HAP-1 (cell line): ENCODE results near the gene SLC39A11.

Source experiments
- DNase-seq, 2 experiments: peaks; one replicate each; pipeline ENCODE4 v3.0.0-alpha.2; 2016 to 2020; ENCODE audit warnings: low spot score in 2 of 2
- H3K27me3 ChIP-seq: fragments of 250-450 bp; sonication (Bioruptor Pico); 2 replicates; pipeline ENCODE4 v1.5.1; 2020; ENCODE audit warnings: low read depth, mild to moderate bottlenecking, moderate library complexity
- H3K36me3 ChIP-seq: fragments of 250-450 bp; sonication (Bioruptor Pico); replicated peaks from 2 replicates; pipeline ENCODE4 v1.5.1; 2020; ENCODE audit warnings: mild to moderate bottlenecking
- H3K4me1 ChIP-seq: fragments of 250-450 bp; sonication (Bioruptor Pico); 2 replicates; pipeline ENCODE4 v1.5.1; 2020; ENCODE audit warnings: mild to moderate bottlenecking
- H3K4me3 ChIP-seq: fragments of 250-450 bp; sonication (Bioruptor Pico); 2 replicates; pipeline ENCODE4 v1.5.1; 2020; ENCODE audit warnings: mild to moderate bottlenecking, moderate library complexity
- H3K9me3 ChIP-seq: fragments of 250-450 bp; sonication (Bioruptor Pico); 2 replicates; pipeline ENCODE4 v1.5.1; 2020; ENCODE audit warnings: mild to moderate bottlenecking, moderate library complexity
- in situ Hi-C: fragments of 300-500 bp; cut with MboI; formaldehyde crosslinking; loops from 3 replicates; pipeline ENCODE4 v1.14.3; 2020; ENCODE audit warnings: low sequenced_read_pairs, inconsistent platforms, mixed read lengths

The SLC39A11 gene

GRCh38 chr17:72605543-72605942, 486.9 kb downstream of the SLC39A11 start:
- H3K27me3 ChIP-seq, result no peaks in the 10 kb centered on the region
- no peak for DNase-seq
- no peaks in the 10 kb centered on the region for H3K9me3 ChIP-seq
- in situ Hi-C loops, result no loop called here
- no peaks in the 10 kb centered on the region for H3K36me3 ChIP-seq
- no peaks in the 10 kb centered on the region for H3K4me1 ChIP-seq
- no peak overlapping the region for H3K4me3 ChIP-seq

DNA sequence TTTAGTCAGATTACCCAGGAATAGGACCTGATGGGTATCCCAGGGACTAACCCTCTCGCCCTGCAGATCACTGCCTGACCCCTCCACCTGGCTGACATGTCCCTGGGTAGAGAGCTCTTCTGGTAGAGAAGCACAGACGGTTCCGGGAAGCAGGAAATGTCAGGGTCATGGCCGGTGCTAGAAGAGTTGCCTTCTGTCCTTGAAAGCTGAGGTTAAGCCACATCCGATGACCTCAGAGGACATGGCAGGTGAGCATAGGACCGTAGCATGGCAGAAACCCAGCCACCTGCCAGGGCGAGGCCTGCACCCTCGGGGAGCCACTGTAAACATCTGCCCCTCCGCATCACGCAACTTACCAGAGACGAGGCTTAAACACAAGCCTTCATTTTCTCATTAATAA, 488.0 kb downstream of the SLC39A11 start:
- H3K36me3 ChIP-seq, result no peaks in the 10 kb centered on the region
- in situ Hi-C loops, result no loop called here
- no peak for DNase-seq
- no peaks in the 10 kb centered on the region for H3K9me3 ChIP-seq
- H3K4me1 ChIP-seq, result no peaks in the 10 kb centered on the region
- H3K27me3 ChIP-seq, result no peaks in the 10 kb centered on the region
- no peak overlapping the region for H3K4me3 ChIP-seq

DNA sequence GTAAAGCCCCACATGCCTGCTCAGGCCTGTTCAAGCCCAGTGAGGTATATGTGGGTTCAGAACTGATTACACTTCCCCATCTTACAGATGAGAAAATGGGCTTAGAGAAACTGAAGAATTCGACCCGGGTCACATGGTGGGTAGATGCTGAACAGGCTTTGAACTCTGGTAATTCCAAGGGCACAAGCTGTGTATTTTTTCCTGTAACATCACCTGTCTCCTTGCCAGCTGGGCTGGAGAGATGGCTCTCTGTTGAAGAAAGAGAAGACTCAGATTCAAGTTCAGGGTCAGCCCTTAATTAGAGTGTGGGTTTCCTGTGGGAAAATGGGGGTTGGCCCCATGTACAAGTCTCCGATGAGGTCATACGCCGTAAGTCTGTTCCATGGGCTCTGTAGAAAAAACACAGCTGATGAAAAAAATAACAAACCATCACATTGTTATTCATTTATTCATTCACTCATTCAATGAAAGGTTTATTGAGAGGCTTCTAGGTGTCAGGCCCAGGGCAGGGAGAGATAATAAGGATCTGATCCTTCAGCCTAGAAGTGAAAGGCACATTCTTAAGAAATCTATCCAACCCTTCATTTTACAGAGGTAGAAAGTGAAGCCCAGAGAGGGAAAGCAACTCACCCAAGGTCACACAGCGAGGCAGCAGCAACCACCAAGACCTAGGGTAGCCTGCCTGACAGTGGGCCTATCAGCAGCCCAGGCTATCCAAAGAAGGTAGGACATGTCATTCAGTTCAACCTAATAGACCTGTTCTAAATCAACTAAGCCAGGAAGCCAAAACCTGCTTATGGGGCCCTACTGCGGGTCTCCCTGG, 488.9 kb downstream of the SLC39A11 start:
- in situ Hi-C loops, result no loop called here
- Histone ChIP-seq H3K9me3 (no peaks in the 10 kb centered on the region), H3K4me1 (no peaks in the 10 kb centered on the region), H3K27me3 (no peaks in the 10 kb centered on the region), H3K4me3 (no peak overlapping the region), H3K36me3 (no peaks in the 10 kb centered on the region)
- DNase-seq, result no peak

GRCh38 chr17:72602517-72603419, 489.7 kb downstream of the SLC39A11 start:
- no peaks in the 10 kb centered on the region for H3K27me3 ChIP-seq
- no peaks in the 10 kb centered on the region for H3K9me3 ChIP-seq
- H3K4me1 ChIP-seq, result no peaks in the 10 kb centered on the region
- DNase-seq, result peak; percentile 37 to 53
- in situ Hi-C loops, result no loop called here
- H3K36me3 ChIP-seq, result no peaks in the 10 kb centered on the region
- no peak overlapping the region for H3K4me3 ChIP-seq

DNA sequence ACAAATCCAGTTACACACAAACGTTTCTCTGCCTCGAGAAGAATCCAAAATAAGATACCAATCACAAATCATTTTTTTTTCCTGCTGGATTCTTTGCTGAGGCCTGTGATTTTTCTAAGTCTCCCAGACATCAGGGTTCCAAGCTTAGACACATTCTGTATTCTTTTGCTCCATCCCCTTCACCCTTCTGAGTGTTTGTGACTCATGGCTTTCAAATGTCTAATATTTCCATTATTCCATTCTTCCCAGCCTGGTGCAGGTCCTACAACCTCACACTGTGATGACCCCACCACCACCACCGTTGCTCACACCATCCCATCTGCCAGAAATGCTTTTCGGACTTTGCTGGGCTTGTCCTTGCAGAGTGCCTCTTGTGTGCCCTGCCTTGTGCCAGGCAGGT, 491.6 kb downstream of the SLC39A11 start:
- in situ Hi-C loops, result no loop called here
- DNase-seq, result no peak

DNA sequence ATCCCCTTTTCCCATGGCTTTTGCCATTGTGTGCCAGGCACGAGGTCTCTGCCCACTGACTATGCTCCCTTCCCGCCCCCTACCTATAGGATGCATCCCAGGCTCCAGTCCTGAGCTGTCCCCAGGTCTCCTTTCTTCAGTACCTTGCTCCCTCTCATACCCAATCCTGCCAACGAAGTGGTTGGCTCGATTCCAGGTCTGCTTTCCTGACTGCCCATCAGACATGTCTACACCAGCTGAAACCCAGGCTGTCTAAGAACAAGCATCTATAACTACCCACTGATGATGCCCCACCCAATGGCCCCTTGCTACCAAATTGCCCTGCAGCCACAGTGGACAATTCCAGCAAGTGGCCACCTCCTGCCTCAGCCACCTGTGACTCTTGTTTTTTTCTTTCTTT, 492.6 kb downstream of the SLC39A11 start:
- H3K4me1 ChIP-seq, result no peaks in the 10 kb centered on the region
- no peaks in the 10 kb centered on the region for H3K36me3 ChIP-seq
- DNase-seq, result no peak
- H3K9me3 ChIP-seq, result no peaks in the 10 kb centered on the region
- no peaks in the 10 kb centered on the region for H3K27me3 ChIP-seq
- in situ Hi-C loops, result no loop called here
- H3K4me3 ChIP-seq, result no peak overlapping the region

More for the DNA sequence above, 491.6 kb downstream of the SLC39A11 start:
- no peaks in the 10 kb centered on the region for H3K9me3 ChIP-seq
- no peaks in the 10 kb centered on the region for H3K27me3 ChIP-seq
- H3K4me1 ChIP-seq, result no peaks in the 10 kb centered on the region
- H3K4me3 ChIP-seq, result no peak overlapping the region
- no peaks in the 10 kb centered on the region for H3K36me3 ChIP-seq

DNA sequence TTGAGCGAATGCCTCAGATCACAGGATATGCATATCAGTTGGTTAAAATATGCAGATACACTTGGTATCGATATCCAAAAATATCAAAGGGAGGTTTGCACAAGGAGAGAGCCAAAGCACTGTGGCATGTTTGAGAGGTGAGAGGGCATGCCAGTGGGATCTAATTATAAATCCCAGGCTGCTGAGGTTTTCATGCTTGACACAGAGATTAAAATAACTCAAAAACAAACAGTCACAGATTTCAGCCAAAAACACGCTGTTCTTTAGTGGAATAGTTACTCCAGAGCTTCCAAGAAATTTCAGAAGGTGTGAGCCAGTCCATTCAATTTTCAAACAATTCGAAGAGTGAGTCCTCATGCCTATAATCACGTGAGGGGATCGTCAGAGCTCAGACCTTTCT, 493.8 kb downstream of the SLC39A11 start:
- Histone ChIP-seq H3K4me1 (no peaks in the 10 kb centered on the region), H3K27me3 (no peaks in the 10 kb centered on the region), H3K9me3 (no peaks in the 10 kb centered on the region), H3K36me3 (no peaks in the 10 kb centered on the region), H3K4me3 (no peak overlapping the region)
- DNase-seq, result no peak
- in situ Hi-C loops, result no loop called here

GRCh38 chr17:72597354-72598087, 495.0 kb downstream of the SLC39A11 start:
- H3K27me3 ChIP-seq, result no peaks in the 10 kb centered on the region
- no peak for DNase-seq
- H3K4me1 ChIP-seq, result no peaks in the 10 kb centered on the region
- H3K36me3 ChIP-seq, result no peaks in the 10 kb centered on the region
- H3K9me3 ChIP-seq, result no peaks in the 10 kb centered on the region
- in situ Hi-C loops, result no loop called here
- H3K4me3 ChIP-seq, result no peak overlapping the region
